ENCODE data around the gene NFYC.

GRCh38 chr1:40738831-40739230 is 47.3 kb downstream of the NFYC start:
- TF ChIP-seq CTCF (IDR thresholded peaks at IDR 0.05) (no peak), POLR2A (IDR thresholded peaks at IDR 0.05) (no peak), EP300 (IDR thresholded peaks at IDR 0.05) (no peak)
